Measurements from ENCODE around the gene KRT9.

Gene KRT9

DNA sequence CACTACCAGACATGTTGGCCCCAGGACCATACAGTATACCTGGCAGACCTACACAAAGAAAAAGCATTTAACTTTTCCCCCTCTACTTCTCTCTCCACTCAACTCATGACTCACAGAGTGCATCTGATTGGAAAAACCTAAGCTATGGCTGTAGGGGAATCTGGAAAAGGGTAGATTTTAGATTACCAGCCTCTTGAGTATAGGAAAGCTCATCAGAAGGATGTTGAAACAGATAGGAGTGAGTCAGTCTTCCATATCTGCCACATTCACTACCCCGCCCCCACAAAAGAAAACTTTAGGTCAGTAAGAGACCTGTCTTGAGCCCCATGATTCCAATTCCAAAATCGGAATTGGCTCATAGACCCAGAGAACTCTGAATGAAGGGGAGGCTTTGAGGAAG, 12.3 kb downstream of the KRT9 start:
- H3K4me3 ChIP-seq (ENCODE audit: low read depth, low read length) = no peak overlapping the region
- H3K27me3 ChIP-seq (ENCODE audit: control insufficient read depth, insufficient read depth, low read length) = no peaks in the 10 kb centered on the region
- no peaks in the 10 kb centered on the region for H3K79me2 ChIP-seq
- H2AFZ ChIP-seq = no peak overlapping the region
- H3K9me3 ChIP-seq (ENCODE audit: control insufficient read depth, low read length) = no peaks in the 10 kb centered on the region
- H3K4me1 ChIP-seq = peaks cover 6% of the 10 kb centered on the region
- TF ChIP-seq, protein P1, sequence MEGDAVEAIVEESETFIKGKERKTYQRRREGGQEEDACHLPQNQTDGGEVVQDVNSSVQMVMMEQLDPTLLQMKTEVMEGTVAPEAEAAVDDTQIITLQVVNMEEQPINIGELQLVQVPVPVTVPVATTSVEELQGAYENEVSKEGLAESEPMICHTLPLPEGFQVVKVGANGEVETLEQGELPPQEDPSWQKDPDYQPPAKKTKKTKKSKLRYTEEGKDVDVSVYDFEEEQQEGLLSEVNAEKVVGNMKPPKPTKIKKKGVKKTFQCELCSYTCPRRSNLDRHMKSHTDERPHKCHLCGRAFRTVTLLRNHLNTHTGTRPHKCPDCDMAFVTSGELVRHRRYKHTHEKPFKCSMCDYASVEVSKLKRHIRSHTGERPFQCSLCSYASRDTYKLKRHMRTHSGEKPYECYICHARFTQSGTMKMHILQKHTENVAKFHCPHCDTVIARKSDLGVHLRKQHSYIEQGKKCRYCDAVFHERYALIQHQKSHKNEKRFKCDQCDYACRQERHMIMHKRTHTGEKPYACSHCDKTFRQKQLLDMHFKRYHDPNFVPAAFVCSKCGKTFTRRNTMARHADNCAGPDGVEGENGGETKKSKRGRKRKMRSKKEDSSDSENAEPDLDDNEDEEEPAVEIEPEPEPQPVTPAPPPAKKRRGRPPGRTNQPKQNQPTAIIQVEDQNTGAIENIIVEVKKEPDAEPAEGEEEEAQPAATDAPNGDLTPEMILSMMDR (IDR thresholded peaks at IDR 0.05) = no peak
- no peak overlapping the region for H3K4me2 ChIP-seq (ENCODE audit: low read length)
- no peak overlapping the region for H3K9ac ChIP-seq
- no peak overlapping the region for H3K27ac ChIP-seq
- H3K36me3 ChIP-seq (ENCODE audit: control insufficient read depth, insufficient read depth, low read length) = no peaks in the 10 kb centered on the region

DNA sequence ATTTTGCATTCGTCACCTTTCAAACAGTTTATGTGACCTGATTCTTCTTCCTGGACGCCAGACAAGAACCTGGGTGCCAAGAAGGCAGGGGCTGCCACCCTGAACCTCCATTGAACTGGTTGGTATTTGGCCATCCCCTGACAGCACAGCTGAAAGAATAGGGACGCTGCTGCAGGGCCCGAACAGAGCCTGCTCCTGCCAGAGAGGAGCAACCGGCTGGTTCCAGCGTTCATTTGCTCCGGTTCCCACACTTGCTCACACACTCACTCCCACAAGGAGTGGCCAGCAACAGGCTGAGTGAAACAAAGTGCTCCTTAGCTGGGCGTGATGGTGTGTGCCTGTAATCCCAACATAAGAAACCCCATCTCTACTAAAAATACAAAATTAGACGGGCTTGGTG, 14.9 kb downstream of the KRT9 start:
- Histone ChIP-seq H3K27ac (no peak overlapping the region), H3K27me3 (ENCODE audit: control insufficient read depth, insufficient read depth, low read length) (no peaks in the 10 kb centered on the region), H3K79me2 (no peaks in the 10 kb centered on the region), H3K4me2 (ENCODE audit: low read length) (no peak overlapping the region), H3K36me3 (ENCODE audit: control insufficient read depth, insufficient read depth, low read length) (no peaks in the 10 kb centered on the region), H3K9ac (no peak overlapping the region), H2AFZ (no peak overlapping the region), H3K4me1 (no peaks in the 10 kb centered on the region), H3K9me3 (ENCODE audit: control insufficient read depth, low read length) (no peaks in the 10 kb centered on the region), H3K4me3 (ENCODE audit: low read depth, low read length) (no peak overlapping the region)
- TF ChIP-seq, protein P1 (IDR thresholded peaks at IDR 0.05) = no peak

DNA sequence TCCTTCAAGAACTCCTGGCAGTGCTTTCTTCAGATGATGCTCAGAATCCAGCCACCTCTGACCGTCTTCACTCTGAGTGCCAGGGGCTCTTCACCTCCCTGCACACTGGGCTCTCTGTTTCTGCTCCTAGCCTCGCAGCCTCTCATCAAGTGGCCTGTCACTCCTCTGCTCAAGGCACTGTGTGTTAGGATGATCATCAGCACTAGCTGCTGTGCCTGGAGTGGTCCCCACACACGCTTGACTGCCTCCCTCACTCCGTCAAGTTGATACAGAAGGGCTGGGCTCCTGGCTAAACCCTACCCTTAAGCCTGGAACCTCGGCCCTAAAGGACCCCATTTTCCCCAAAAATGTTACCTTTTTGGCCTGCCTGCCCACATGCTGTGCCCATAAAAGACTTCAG, 15.6 kb downstream of the KRT9 start:
- Histone ChIP-seq H3K79me2 (no peaks in the 10 kb centered on the region), H3K4me2 (ENCODE audit: low read length) (no peak overlapping the region), H3K27ac (no peak overlapping the region), H3K36me3 (ENCODE audit: control insufficient read depth, insufficient read depth, low read length) (no peaks in the 10 kb centered on the region), H3K27me3 (ENCODE audit: control insufficient read depth, insufficient read depth, low read length) (no peaks in the 10 kb centered on the region), H3K4me1 (no peaks in the 10 kb centered on the region), H3K4me3 (ENCODE audit: low read depth, low read length) (no peak overlapping the region), H3K9ac (no peak overlapping the region), H2AFZ (no peak overlapping the region), H3K9me3 (ENCODE audit: control insufficient read depth, low read length) (no peaks in the 10 kb centered on the region)
- TF ChIP-seq, protein P1 (IDR thresholded peaks at IDR 0.05) = no peak

- Histone ChIP-seq H2AFZ (no peak overlapping the region), H3K4me2 (ENCODE audit: low read length) (no peak overlapping the region), H3K27me3 (ENCODE audit: control insufficient read depth, insufficient read depth, low read length) (no peaks in the 10 kb centered on the region), H3K79me2 (no peaks in the 10 kb centered on the region), H3K9ac (no peak overlapping the region), H3K4me1 (no peaks in the 10 kb centered on the region), H3K27ac (no peak overlapping the region), H3K36me3 (ENCODE audit: control insufficient read depth, insufficient read depth, low read length) (no peaks in the 10 kb centered on the region), H3K9me3 (ENCODE audit: control insufficient read depth, low read length) (no peaks in the 10 kb centered on the region), H3K4me3 (ENCODE audit: low read depth, low read length) (no peak overlapping the region)
- TF ChIP-seq, protein P1 (IDR thresholded peaks at IDR 0.05) = no peak
Observed at GRCh38 chr17:41555105-41555887, 16.6 kb downstream of the KRT9 start.

Measured in parathyroid adenoma (tissue), 2 donors.